ENCODE measurements around the gene PREB.

DNA sequence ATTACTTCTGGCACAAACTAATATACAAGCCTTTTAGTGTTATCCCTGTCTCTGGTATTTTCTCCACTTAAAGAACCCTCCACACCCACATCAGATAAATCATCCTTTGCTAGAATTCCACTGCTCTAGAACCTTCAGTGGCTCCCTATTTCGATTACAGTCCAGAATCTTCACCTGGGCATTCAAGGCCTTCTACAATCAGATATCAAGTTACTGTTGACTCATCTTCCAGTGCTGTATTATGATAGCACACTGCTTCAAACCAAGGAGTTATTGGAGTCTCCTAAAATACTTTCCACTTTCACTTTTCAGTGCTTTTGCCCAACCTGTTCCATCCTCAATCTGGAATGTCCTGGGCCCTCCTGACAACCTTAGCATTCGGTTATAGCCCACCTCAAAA, 18.9 kb downstream of the PREB start:
- TF ChIP-seq, protein P1, sequence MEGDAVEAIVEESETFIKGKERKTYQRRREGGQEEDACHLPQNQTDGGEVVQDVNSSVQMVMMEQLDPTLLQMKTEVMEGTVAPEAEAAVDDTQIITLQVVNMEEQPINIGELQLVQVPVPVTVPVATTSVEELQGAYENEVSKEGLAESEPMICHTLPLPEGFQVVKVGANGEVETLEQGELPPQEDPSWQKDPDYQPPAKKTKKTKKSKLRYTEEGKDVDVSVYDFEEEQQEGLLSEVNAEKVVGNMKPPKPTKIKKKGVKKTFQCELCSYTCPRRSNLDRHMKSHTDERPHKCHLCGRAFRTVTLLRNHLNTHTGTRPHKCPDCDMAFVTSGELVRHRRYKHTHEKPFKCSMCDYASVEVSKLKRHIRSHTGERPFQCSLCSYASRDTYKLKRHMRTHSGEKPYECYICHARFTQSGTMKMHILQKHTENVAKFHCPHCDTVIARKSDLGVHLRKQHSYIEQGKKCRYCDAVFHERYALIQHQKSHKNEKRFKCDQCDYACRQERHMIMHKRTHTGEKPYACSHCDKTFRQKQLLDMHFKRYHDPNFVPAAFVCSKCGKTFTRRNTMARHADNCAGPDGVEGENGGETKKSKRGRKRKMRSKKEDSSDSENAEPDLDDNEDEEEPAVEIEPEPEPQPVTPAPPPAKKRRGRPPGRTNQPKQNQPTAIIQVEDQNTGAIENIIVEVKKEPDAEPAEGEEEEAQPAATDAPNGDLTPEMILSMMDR (IDR thresholded peaks at IDR 0.05) = no peak
- no peak for TF ChIP-seq ZFX (IDR thresholded peaks at IDR 0.05; ENCODE audit: borderline replicate concordance)

Data from 22Rv1 (cell line).